Astrocyte of the hippocampus (primary cell): ENCODE results near the gene S100A1.
A peak's percentile ranks its signal among the peaks of the same experiment; 100 is the strongest.
"Not testable (repeated sequence)": the region's sequence is repeated elsewhere in the genome, so short reads cannot be mapped to it uniquely, and the experiment has no call there.

Experiments
- DNase-seq: peaks from one replicate; pipeline ENCODE4 v3.0.0; 2011; ENCODE audit warnings: low read depth, low spot score

S100A1 gene

GRCh38 chr1:153630384-153630783 is 2.1 kb downstream of the S100A1 start:
- DNase-seq, result no peak

- peak; percentile 77 for DNase-seq
Measured at GRCh38 chr1:153631047-153632022, 3.1 kb downstream of the S100A1 start.

GRCh38 chr1:153633161-153633753 is 5.0 kb downstream of the S100A1 start:
- no peak for DNase-seq

- peak; percentile 99 for DNase-seq
Measured at GRCh38 chr1:153633754-153634665, 5.8 kb downstream of the S100A1 start, which contains the start of gene CHTOP. TSS of gene CHTOP (plus strand) at chr1:153634066. CDS start at chr1:153636589, 2,523 bp downstream.

- DNase-seq, result no peak
Measured at GRCh38 chr1:153635872-153636271, 7.6 kb downstream of the S100A1 start.

- DNase-seq, result no peak
Measured at GRCh38 chr1:153636312-153636711, 8.1 kb downstream of the S100A1 start.

- no peak for DNase-seq
Measured at GRCh38 chr1:153638261-153638660, 10.0 kb downstream of the S100A1 start.

- DNase-seq, result no peak
Measured at GRCh38 chr1:153639280-153639679, 11.0 kb downstream of the S100A1 start.

GRCh38 chr1:153640213-153640612 is 12.0 kb downstream of the S100A1 start:
- DNase-seq, result not testable (repeated sequence)

- no peak for DNase-seq
Measured at GRCh38 chr1:153640861-153641260, 12.6 kb downstream of the S100A1 start.

GRCh38 chr1:153642161-153642560 is 13.9 kb downstream of the S100A1 start:
- no peak for DNase-seq

GRCh38 chr1:153643100-153643499 is 14.9 kb downstream of the S100A1 start:
- DNase-seq, result no peak

GRCh38 chr1:153643816-153644215 is 15.6 kb downstream of the S100A1 start:
- DNase-seq, result no peak

- no peak for DNase-seq
Measured at GRCh38 chr1:153646672-153647345, 18.6 kb downstream of the S100A1 start.

- no peak for DNase-seq
Measured at GRCh38 chr1:153647346-153647714, 19.1 kb downstream of the S100A1 start.

- peak; percentile 32 for DNase-seq
Measured at GRCh38 chr1:153648000-153648643, 19.9 kb downstream of the S100A1 start.

GRCh38 chr1:153649137-153649862 is 21.1 kb downstream of the S100A1 start:
- no peak for DNase-seq

GRCh38 chr1:153649863-153650235 is 21.6 kb downstream of the S100A1 start:
- peak; percentile 42 for DNase-seq

- no peak for DNase-seq
Measured at GRCh38 chr1:153651771-153652170, 23.5 kb downstream of the S100A1 start.
